K562 (cell line): ENCODE results near the gene NET1. TPM values are rescaled to one million over a fixed set of nuclear protein-coding genes. Genes with fewer than 3 reads are reported as not detected.
A peak's percentile ranks its signal among the peaks of the same experiment; 100 is the strongest.

Experiments used
- BCOR ChIP-seq: fragments of 450-650 bp; IDR thresholded peaks from 2 replicates; pipeline ENCODE4 v1.6.1; 2016
- CTCF ChIP-seq, 3 experiments: IDR thresholded peaks in 2 of 3; conservative IDR thresholded peaks in 1 of 3; 2 replicates each; pipeline ENCODE4 v1.5.1; 2011 to 2012; ENCODE audit warnings: low read length in 3 of 3, mild to moderate bottlenecking in 3 of 3, control low read depth in 2 of 3, improper control_type of control experiment in 1 of 3, inconsistent platforms in 1 of 3, low read depth in 1 of 3, mixed read lengths in 1 of 3, moderate library complexity in 1 of 3; ENCODE audit not compliant: insufficient read depth in 2 of 3
- E4F1 ChIP-seq: fragments of 250-450 bp; sonication (Bioruptor Pico); IDR thresholded peaks from 2 replicates; pipeline ENCODE4 v1.5.0; 2021; ENCODE audit warnings: mild to moderate bottlenecking, borderline replicate concordance
- FOSL1 ChIP-seq: fragments of 200-800 bp; sonication (Bioruptor generic); conservative IDR thresholded peaks from 2 replicates; pipeline ENCODE4 v1.6.1; 2016; ENCODE audit warnings: missing genetic modification characterization, missing compliant biosample characterization
- MGA ChIP-seq: fragments of 450-650 bp; IDR thresholded peaks from 2 replicates; pipeline ENCODE4 v1.6.1; 2016; ENCODE audit warnings: mild to moderate bottlenecking, moderate library complexity
- PKNOX1 ChIP-seq: fragments of 450-650 bp; IDR thresholded peaks from 2 replicates; pipeline ENCODE4 v1.6.1; 2016
- POLR2G ChIP-seq: fragments of 200-400 bp; formaldehyde crosslinking; IDR thresholded peaks from 2 replicates; pipeline ENCODE4 v1.6.1; 2017; ENCODE audit warnings: low read depth, mild to moderate bottlenecking, antibody characterized with exemption, low read length, moderate library complexity
- RBM22 ChIP-seq: fragments of 200-400 bp; formaldehyde crosslinking; IDR thresholded peaks from 2 replicates; pipeline ENCODE4 v1.6.1; 2018; ENCODE audit warnings: low read length, low read depth; ENCODE audit not compliant: poor library complexity, severe bottlenecking
- SUPT5H ChIP-seq: fragments of 450-650 bp; IDR thresholded peaks from 2 replicates; pipeline ENCODE4 v1.6.1; 2016
- polyA plus RNA-seq, 8 experiments: library from polyadenylated mRNA; depleted of rRNA in 4 of 8; stranded (reverse) in 5 of 8; unstranded in 3 of 8; fragments of >200 nt; fragmentation: Nextera tagmentation in 2 of 8; fragmentation: Illumina TruSeq in 1 of 8; extraction: Ambion mirVana in 2 of 8; extraction: Trizol in 1 of 8; gene quantifications; 2 replicates each; pipeline versions ENCODE4 v1.2.1 to v1.2.3, GENCODE V29; 2011 to 2014; ENCODE audit warnings: inconsistent platforms in 1 of 8, missing spikeins in 1 of 8
- total RNA-seq, 7 experiments: library from RNA; depleted of rRNA in 6 of 7; stranded (reverse); fragments of >200 nt in 6 of 7; fragmentation: Illumina TruSeq in 2 of 7; extraction: Trizol in 2 of 7; gene quantifications; 2 replicates each; pipeline versions ENCODE4 v1.2.1 to v1.2.3, GENCODE V29; 2011 to 2021; ENCODE audit warnings: low replicate concordance in 1 of 7

Gene NET1
- total and polyA plus RNA-seq, 9 of the 15 experiments (the other 6 are each of a cell fraction or from before 2014, with no cell fraction given): 47.4 to 258 (median 106) TPM

GRCh38 chr10:5450605-5451384, 38.4 kb downstream of the NET1 start (continued):
- TF ChIP-seq MGA (no peak), CTCF (IDR thresholded peaks at IDR 0.05 in 2 of 3, conservative IDR thresholded peaks at IDR 0.05 in 1 of 3; ENCODE audit: insufficient read depth in 2 of 3, low read depth in 1 of 3, low read length in 3 of 3) (no peak), FOSL1 (0 out of 2 replicates have a peak, but pooled peaks have one; percentile 8), SUPT5H (no peak), BCOR (peak; percentile 70; the same call in 1 of the 2 replicates), POLR2G (0 out of 2 replicates have a peak, but pooled peaks have one; percentile 26), E4F1 (CRISPR knock-in tag) (no peak), RBM22 (peak; percentile 48), PKNOX1 (peak; percentile 25; the same call in 1 of the 2 replicates)
